Measurements from ENCODE around the gene CTSF.
"Not testable (repeated sequence)": the region's sequence is repeated elsewhere in the genome, so short reads cannot be mapped to it uniquely, and the experiment has no call there.

CTSF gene

DNA sequence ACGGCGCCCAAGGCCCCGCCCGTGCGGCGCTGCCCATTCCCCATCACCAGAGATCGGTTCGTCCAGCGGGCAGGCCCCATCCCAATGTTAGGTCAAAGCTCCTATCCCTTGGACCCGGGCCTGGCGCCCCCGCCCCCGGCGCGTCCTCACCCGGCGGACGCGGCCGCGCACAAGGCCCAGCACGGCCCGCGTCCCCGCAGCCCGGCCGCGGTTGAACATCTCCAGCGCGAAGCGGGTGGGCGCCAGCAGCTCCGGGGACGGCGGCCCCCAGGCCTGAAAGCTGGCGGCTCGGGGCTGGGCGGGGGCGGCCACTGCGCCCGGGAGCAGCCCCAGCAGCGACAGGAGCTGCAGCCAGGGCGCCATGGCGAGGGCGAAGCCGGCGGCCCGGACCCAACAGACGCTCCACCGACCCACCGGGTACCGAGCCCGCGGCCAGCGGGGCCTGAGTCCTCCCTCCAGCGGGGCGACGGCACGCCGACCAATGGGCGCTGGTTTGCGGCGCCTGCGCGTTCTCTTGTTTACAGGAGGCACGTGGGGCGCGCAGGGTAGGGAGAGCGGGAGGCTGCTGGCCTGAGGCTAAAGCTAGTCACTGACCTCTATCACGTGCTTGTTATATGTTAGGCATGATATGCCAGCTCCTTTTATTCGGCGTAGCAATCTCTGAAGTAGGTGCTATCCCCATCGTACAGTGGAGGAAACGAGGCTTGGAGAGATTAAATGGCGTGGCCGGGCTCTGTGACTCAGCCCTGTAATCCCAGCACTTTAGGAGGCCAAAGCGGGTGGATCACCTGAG, at the start of gene CTSF:
CTSF (minus strand) TSS at position 483 of the 793 bp plus-strand sequence; CDS start at position 363, 120 bp downstream.
- DNase-seq: peak; percentile 60 to 65

DNA sequence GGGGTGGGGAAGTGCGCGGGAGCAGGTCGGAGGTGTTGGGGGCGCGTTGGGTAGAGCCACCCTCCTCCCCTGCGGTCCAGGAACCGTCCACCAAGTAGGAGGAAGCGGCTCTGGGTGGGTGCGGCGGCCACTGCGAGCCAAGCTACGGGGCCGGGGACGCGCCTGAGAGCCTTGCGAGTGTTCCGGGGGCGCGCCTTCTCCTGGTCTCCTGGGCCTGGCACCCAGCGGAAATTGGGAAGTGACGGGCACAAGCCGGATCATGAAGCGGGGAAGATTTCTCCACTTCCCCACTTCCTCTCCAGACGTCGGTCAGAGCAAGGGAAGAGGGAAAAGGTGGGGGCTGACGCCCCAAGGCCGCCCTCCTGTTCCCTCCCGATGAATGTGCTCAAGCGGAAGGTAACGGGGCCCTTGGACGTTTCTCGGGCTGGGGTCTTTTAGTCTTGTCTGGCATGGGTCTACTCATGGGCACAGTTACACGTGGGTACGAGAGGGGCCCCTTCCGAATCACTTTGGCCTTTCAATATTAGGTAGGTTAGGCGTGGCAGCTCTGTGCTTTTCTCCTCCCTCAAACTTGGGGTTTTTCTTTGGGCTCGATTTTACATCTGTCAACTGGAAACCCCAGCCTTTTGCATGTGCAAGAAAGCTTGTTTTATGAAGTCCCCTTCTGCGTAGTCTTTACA, 48.9 kb upstream of the CTSF start:
- DNase-seq: peak in 1 of 2 donors; percentile 21

DNA sequence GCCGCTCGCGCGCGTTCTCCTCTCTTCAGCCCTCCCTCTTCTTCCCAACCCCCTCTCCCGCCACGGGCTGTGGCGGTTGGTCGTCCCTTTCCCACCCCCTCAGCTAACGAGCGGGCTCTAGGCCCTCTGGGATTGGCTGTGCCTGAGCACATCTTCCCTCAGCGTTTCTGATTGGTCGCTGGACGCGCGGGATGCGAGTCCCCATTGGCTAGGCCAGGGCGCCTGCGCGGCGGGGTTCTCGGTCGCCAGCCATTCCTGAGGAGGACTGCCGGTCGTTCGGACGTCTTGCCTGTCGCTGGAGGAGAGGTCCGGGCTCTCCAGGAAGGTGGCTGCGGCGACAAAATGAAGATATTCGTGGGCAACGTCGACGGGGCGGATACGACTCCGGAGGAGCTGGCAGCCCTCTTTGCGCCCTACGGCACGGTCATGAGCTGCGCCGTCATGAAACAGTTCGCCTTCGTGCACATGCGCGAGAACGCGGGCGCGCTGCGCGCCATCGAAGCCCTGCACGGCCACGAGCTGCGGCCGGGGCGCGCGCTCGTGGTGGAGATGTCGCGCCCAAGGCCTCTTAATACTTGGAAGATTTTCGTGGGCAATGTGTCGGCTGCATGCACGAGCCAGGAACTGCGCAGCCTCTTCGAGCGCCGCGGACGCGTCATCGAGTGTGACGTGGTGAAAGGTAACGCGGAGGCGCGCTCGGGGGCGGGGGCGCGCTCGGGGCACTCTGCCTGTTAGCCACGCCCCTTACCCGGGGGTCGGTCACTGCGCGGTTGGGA, 48.2 kb upstream of the CTSF start, which contains the start of gene RBM14:
RBM14 (plus strand) TSS at position 252 of the 776 bp plus-strand sequence; CDS start at position 343, 91 bp downstream.
- DNase-seq: peak; percentile 97 to 98

DNA sequence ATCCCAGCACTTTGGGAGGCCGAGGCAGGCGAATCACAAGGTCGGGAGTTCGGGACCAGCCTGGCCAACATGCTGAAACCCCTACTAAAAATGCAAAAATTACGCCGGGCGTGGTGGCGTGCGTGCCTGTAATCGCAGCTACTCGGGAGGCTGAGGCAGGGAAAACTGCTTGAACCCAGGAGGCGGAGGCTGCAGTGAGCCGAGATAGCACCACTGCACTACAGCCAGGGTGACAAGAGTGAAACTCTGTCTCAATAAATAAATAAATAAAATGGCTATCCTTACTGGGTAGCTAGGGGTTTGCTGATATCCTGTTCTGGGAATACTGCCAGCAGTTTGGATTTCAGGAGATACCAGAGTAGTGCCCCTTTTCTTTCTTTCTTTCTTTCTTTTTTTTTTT, 45.7 kb upstream of the CTSF start:
- DNase-seq: no peak

DNA sequence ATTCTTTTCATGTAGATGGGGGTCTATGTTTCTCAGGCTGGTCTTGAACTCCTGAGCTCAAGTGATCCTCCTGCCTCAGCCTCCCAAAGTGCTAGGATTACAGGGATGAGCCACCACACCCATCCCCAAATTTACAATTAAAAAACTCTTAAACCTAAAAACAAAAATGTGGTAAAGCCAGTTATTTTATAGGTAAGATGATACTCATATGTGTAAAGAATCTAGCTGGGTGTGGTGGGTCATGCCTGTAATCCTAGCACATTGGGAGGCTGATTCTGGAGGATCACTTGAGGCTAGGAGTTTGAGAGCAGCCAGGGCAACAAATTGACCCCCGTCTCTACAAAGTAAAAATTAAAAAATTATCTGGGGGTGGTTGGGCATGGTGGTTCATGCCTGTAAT, 44.1 kb upstream of the CTSF start:
- DNase-seq: no peak

DNA sequence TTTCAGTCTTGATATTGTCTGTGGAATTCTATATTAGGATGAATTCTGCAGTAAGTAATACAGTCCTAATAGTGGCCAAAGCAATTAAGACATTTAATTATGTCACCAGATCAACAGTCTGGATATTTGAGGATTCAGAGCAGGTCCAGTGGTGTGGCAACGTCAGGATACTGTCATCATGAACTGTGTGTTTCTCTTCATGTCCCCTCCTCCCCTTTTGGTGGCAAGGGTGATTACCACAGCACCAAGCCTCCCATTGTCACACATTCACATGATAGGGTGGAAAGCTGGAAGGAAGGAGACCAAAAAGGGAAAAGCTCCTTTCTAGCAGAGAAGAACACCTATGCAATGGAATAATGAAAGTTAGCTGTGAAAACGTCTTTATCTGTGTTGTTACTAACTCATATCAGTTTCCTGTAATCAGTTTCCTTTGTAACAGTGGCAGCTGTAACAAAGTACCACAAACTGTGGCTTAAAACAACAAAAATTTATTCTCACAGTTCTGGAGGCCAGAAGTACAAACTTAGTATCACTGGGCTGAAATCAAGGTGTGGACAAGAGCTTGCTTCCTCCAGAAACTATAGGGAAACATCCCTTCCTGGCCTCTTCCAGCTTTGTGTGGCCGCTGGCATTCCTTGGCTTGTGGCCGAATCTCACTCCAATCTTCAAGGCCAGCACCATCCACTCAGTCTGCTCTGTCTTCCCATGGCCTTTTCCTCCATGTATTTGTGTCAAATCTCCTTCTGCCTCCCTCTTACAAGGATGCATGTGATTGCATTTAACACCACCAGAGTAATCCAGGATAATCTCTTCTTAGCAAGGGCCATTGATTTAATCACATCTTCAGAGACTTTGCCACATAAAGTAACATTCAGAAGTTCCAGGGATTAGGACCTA, 41.6 kb upstream of the CTSF start:
- no peak for DNase-seq

DNA sequence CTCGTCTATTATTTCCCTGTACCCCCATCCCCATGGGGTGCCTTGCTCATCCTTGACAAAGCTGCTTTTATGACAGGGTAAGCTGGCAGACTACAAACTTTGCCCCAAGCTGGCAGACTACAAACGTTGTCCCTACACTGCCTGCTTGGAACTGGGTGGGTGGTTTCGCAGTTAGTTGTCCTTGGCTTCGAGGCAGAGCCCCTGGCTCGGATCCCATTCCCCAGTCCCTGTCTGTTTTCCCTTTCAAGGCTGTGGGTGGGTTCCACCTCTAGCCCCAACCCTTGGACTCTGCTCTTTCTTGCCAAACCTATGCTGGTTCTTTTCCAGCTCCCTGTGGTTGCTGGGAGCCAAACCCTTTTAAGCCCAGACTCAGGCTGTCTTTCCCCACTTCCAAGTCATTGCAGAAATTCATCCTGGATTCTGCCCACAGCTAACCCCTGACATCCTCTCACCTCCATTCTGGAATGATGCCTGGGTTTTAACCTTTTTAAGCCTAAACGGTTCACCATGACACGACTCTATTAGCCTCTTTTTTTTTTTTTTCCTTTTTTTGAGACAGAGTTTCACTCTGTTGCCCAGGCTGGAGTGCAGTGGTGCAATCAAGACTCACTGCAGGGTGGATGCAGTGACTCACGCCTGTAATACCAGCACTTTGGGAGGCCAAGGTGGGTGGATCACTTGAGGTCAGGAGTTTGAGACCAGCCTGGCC, 38.9 kb upstream of the CTSF start:
- DNase-seq: no peak

DNA sequence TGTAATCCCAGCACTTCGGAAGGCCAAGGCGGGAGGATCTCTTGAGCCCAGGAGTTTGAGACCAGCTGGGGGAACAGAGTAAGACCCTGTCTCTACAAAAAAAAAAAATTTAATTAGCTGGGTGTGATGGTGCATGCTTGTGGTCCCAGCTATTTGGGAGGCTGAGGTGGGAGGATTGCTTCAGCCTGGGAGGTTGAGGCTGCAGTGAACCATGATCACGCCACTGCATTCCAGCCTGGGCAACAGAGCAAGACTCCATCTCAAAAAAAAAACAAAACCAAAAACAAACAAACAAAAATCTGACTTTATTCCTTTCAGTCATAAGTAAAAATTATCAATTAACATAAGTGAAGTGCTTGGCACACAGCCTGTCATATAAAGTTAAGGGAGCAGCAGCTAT, 38.2 kb upstream of the CTSF start:
- not testable (repeated sequence) for DNase-seq

DNA sequence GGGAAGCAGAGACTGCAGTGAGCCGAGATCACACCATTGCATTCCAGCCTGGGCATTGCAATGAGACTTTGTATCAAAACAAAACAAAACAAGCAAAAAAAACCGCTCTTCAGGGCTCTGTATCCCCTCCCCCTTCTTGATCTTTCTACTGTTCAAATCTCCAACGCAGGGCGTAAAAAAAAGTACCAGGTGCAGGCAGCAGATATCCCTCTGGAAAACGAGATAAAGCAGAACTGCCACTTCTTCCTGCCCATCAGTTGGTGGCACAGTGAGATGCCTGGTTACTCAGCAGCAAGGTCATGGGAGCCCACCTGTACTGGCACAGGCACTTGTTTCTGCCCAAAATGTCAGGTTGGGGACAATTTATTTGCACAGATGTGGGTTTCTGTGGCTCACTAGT, 35.7 kb upstream of the CTSF start:
- no peak for DNase-seq

DNA sequence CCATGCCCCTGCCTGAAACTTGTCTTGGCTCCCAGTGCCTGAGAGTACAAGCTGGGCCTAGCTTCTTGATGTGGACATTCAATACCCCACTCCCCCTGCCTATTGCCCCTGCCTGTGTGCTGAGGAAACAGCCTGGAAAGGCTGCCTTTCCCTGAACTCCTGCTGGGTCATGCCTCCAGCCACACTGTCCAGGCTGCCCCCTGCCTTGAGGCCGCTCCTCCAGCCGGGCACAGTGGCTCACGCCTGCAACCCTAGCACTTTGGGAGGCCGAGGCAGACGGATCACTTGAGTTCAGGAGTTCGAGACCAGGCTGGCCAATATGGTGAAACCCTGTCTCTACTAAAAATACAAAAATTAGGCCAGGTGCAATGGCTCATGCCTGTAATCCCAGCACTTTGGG, 34.7 kb upstream of the CTSF start:
- DNase-seq: no peak

DNA sequence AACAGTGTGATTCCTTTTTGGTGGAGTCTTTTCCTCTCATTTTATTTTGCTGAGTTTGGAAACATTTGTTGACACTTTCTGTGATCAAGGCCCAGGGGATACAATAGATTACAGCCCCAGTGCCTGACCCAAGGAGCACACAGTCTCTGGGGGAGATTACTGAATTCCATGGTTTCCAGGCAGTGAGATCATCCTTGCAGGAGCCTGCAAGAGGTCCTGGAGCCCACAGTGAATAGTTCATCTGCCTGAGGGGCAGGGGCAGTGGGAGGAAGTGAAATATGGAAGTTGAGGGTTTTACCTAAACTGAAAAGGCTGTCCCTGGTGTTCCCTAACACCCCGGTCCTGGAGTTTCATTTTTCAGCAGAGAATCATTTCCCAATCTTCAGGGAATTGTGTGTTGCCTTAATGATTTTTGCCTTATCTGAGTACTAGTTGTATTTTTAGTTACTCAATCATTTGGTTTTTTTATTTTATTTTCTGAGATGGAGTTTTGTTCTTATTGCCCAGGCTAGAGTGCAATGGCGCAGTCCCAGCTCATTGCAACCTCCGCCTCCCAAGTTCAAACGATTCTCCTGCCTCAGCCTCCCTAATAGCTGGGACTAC, 32.3 kb upstream of the CTSF start:
- no peak for DNase-seq

DNA sequence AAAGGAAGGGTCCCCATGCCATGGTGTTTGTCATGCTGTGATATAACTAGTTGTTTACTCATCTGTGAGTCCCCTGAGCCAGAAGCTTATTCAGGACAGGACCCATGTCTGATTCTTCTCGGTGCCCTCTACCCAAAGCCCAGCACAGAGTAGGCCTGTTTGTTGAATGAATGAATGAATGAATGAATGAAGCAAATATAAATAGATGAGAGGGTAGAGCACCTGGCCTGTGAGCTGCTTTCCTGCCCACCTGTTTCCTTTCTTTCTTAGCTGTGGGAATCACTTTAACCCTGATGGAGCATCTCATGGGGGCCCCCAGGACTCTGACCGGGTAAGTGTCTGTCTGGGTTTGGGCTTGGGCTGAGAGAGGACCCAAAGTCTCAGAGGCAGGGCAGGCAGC, 31.8 kb upstream of the CTSF start:
- no peak for DNase-seq

DNA sequence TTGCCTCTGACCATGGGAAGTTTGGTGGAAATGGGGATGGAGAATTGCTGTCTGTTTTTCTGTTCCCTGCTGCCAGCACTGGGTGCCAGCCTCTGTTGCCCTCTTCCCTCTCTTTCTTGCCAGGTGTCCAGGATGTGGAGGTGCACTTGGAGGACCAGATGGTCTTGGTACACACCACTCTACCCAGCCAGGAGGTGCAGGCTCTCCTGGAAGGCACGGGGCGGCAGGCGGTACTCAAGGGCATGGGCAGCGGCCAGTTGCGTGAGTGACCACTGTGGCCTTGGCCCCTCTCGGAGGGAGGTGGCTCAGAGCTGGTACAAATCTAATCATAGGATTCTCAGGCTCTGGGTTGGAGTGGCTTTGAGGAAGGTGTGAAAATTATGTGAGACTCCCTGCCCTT, 30.6 kb upstream of the CTSF start:
- no peak for DNase-seq

DNA sequence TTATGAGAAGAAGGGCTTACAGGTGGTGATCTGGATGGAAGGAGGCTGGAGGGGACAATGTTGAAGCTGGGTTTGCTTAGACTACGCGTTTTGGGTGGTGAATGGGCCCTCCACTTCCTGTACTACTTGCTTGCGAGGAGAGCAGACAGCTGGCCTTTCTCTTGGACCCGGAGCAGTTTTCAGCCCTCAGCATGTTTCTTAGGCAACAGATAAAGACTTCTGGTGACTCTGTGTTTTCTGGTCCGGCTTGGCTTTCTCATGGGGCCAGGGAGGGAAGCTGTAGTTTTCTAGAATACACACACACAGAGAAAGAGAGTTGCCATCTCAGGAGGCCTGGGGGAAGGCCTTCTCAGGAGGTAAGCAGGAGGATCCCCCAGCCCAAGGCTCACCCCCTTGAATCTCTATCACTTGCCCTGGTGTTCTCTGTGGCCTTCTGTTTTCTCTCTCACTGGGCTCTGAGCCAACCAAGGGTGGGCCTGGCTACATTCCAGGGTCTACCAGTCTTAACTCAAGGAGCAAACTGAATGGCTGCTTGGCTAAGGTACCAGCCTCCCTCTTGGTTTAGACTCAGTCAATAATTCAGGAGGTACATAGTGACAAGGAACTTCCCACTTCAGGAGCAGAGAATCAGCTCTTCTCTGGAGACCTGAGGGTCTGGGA, 27.0 kb upstream of the CTSF start:
- DNase-seq: no peak

DNA sequence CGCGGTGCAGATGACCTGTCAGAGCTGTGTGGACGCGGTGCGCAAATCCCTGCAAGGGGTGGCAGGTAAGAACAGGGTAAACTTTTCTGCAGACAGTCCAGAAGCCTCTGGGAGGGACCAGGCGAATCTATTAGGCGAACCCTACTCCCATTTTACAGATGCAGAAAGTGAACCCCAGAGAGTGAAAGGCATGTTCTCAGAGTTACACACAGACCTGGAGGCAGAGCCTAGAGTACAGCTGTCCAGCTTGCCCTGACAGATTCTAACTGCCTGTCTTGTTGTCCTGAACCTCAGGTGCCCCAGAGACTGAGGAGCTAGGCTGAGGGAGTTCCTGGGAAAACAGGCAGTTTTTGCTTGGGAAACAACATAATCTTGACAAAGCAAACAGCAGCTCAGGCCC, 25.2 kb upstream of the CTSF start:
- DNase-seq: no peak

DNA sequence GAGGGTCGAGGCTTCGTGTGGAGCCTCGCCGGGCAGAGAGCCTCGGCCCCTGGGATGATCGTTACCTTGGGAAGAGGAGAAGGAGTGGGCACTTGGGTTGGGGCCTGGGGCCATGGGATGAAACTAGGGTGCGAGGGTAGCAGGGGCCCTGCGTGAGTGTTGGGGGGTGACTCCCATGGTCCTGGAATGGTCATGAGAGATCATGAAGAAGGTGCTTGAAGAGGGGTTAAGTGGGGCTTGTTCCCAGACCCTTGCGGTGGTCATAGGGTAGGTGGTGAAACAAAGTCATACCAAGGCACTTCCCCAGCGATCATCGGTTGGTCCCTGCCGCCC, 24.9 kb upstream of the CTSF start:
- no peak for DNase-seq

DNA sequence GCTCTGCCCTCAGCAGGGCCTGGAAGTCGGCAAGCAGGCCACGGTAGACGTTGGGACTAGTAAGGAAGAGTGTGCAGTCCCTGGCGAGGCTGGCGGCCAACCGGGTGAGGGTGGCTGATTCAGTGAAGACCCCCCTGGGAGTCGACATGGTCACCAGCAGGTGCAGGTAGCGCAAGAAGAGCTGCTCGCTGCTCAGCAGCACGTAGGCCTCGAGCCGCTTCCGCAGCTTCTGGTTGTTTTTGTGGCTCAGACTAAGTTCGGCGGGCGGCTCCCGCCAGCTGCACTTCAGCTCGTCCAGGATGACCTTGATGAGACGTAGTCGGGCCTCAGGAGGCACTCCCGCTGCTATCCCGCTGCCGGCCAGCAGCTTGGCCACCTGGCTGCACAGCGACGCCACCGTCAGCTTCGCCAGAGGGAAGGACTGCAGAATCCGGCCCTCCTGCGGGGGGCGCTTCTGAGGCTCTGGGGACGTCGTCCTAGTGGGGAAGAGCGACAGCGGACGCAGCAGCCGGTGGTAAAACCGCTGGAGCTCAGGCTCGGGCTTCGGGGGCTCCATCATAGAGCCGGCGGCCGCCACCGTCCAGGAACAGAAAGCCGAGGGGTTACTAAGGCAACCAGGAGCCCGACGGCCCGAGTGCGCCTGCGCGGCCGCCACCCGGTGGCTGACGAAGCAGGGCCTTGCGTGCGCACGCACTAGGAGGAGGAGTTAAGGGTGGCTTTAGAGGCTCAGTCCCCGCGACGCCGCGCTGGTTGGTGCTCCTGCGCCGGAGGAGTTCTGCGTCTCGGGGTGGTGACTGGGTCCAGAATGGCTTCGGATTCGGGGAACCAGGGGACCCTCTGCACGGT, 24.3 kb upstream of the CTSF start, which contains the start of the genes CCDC87 and CCS:
CCDC87 (minus strand) TSS at position 607 of the 846 bp plus-strand sequence; CDS start at position 559, 48 bp downstream.
CCS (plus strand) TSS at position 729 of the 846 bp plus-strand sequence; CDS start at position 806, 77 bp downstream.
- peak; percentile 98 to 99 for DNase-seq

DNA sequence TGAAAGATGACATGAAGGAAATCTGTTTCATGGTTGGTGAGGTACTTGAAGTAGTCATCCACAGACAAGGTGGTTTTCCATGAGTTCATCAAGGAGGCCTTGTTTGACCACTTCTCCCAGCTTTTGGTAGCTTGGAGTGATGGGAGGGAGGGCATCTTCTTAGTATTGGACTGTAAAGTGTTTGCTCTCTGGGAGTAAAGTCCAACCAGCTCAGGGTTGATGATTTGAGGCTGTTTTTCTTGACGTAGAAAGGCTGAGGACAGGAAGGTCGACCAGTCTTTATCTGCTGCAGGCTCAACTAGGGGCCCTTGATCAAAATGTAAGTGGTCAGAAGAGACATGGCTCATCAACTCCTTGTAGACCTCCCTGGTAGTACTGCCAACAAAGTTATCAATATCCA, 22.8 kb upstream of the CTSF start:
- no peak for DNase-seq

DNA sequence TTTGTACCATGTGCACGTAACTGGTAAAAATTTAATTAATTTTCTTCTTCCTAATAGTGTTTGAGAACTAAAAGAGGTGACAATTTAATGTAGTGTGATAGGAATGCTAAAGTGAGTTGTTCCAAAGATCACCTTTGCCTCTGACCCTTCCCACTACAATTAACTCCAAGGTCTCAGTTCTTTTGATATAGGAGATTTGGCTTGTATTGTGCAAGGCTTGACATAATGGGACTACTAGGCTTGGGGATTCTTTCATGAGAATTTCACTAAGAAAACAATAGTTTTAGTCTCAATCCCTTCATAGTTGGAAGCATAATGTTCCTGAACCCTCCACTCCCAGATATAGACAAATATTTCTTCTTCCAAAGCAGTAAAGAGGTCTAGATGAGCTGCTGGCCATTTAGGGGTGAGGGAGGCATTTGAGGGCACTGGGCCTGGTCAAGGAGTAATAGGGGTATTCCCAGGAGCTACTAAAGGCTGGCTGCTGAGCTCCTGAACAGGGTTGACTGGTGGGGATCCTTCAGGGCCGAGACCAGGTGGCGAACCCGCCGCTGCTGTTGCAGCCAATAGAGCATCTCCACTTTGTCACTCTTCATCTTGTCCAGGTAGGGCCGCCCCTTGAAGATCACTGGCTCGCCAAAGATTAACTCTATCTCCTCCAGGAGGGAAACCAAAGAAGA, 21.7 kb upstream of the CTSF start:
- no peak for DNase-seq

All from activated CD4-positive, alpha-beta T cell treated with anti-CD3 and anti-CD28 coated beads for 4 hours (primary cell).